HG03175 (cell line): Measurements from ENCODE around the gene APOL4.
"Not testable (repeated sequence)": the region's sequence is repeated elsewhere in the genome, so short reads cannot be mapped to it uniquely, and the experiment has no call there.

Experiments
- ATAC-seq: cut with Tn5 transposase; IDR thresholded peaks from one replicate; pipeline ENCODE4 v1.9.1; 2021; ENCODE audit warnings: mild to moderate bottlenecking, moderate library complexity; ENCODE audit not compliant: unreplicated experiment

The APOL4 gene

DNA sequence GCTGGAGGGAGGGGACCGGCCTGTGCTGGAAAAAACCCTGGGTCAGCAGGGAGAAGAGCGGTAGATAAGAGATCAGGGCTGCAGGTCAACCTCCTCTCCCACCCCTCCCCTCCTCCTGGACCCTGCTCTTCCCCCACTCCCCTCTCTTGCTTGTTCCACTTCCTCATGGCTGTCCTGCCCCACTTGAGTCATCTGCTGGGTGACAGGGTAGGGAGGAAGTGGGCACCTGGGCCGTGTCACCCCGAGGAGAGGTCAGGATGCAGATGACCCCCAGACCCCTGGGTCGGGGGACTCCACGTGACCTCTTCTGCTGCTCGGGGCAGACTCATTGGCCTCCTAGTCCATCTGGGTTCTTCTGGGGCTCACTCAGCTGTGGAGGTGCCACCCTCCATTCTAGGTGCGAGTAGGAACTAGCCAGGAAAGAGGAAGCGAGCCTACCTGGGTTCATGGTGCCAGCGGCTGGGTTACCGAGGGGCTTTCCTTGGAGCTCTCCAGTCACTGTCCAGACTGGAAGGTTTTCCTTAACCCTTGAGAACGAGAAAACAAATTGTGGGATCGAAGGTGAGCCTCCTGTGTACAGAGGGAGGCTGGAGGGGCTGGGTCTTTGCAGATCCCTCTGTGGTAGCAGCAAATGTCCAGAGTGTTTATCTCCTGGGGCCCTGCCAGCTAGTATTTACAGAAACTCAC, 31.2 kb upstream of the APOL4 start:
- no peak for ATAC-seq

GRCh38 chr22:36231051-36231450, 29.4 kb upstream of the APOL4 start:
- not testable (repeated sequence) for ATAC-seq

DNA sequence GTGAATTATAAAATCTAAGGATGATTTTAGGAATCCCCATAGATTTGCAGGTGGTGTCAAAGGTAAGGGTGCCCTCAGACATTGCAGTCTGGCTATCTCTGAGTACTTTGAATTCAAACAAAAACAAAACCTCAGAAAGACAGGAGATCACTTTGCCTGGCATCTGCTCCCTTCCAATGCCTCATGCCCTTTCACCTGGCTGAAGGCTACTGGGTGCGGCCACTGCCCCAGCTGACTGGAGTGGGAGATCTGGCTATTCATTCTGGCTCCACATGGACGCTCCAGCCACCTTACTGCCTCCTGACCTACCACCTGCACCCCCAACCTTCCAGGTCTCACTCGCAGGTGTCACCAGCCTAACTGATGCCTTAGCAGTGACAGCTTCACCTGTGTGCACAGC, 28.0 kb upstream of the APOL4 start:
- ATAC-seq: not testable (repeated sequence)

DNA sequence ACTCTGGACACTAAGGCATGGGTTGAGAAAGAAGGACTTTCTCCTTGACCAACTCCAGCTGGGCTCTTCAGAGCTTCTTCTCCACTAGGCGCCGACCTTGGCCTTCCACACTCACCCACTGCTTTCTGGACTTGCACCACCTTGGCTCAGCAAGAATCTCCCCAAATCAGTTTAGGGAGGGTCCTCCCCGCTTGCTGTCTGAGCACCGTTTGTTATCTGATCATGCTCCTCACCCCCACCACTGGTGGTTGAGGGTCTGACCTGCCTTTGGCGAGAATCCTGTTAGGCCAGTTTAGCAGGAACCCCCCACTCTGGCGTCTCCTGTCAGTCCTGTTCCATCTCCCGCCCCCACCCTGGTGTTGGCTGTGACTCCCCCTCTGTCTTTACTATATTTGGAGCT, 27.3 kb upstream of the APOL4 start:
- ATAC-seq: no peak

- ATAC-seq: not testable (repeated sequence)
These were observed 26.8 kb upstream of the APOL4 start for GRCh38 chr22:36228369-36228768.

GRCh38 chr22:36227806-36228205, 26.2 kb upstream of the APOL4 start:
- no peak for ATAC-seq

GRCh38 chr22:36227396-36227795, 25.8 kb upstream of the APOL4 start:
- no peak for ATAC-seq

DNA sequence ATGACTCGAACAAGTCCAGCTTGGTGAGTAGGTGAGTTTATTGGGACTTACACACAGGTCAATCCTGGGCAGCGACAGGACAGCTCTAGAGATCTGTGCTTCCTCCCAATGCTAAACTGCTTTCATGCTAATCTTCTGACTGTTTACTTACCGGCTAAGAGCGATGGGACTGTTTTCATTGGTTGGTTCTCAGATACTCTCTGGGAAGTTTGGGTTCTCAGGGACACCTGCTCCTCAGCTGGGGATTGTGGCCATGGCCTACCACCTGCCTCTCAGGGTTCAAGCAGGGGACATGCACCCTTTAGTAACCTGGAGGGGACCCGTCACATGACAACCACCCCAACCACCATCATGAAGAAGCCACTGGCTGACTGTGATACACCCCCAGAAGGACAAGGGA, 24.6 kb upstream of the APOL4 start:
- ATAC-seq: no peak

- ATAC-seq: no peak
These were observed 23.8 kb upstream of the APOL4 start for GRCh38 chr22:36225333-36225922.

DNA sequence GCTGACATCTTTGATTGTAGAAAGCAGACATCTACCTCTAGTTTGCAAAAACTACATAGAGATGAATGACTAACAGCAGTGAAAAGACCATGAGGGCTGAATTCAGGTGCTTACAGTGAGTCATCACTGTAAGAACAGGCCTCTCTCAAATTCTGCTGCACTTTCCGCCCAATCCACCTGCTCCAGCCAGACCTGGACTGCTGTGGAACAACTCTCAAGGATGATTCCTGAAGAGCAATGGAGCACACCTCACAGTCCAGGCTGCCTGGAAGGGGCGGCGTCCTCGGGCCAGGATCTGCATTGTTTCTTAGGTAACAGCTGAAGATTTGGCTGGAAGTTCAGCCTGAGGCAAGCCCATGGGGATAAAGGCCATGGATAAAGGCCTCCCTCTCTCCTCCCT, 22.6 kb upstream of the APOL4 start:
- ATAC-seq: no peak

DNA sequence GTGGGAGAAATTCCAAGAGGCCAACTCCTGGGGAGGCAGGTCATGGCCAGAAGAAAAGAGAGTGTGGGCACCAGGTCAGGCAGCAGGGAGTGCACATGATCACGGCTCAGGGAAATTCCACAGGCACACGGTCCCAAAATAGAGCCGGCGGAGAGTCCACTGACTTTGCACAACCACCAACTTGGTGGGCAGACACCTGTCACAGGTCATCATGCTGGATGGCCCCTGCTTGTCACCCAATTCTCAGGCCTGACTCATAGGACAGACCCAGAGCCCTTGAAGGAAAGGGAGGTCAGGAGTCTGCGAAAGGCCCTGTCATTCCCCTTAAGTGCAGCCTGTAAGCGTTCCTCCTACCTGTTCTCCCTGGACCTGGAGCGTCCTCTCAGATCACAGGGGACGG, 21.9 kb upstream of the APOL4 start:
- no peak for ATAC-seq

DNA sequence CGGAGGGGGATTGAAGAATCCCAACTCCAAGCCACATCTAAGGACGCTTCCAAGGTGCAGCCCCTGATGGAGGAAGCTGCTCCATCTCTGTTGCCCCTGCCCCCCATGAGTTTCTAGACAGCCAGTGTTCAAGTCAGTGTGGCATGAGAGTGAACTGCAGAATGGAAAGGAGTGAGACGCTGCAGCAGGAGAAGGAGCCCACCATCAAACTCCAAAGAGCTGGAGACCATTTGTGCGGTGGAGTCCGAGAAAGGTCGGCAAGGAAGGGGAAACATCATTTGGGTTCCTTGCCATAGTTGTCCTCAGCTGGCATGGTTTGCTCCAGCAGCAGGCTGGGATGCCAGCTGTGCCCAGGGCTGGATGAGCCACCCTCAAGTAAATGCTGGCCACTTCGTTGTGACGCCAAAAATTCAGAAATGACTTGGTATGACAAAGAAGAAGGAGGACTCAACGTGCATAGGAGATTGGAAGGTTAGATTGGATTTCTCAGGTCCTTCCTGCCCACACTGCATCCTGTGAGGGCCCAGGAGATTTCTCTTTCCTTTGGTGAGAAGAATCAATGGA, 21.4 kb upstream of the APOL4 start:
- ATAC-seq: no peak

GRCh38 chr22:36221799-36222751, 20.5 kb upstream of the APOL4 start:
- no peak for ATAC-seq

GRCh38 chr22:36220451-36220921, 18.9 kb upstream of the APOL4 start:
- no peak for ATAC-seq

DNA sequence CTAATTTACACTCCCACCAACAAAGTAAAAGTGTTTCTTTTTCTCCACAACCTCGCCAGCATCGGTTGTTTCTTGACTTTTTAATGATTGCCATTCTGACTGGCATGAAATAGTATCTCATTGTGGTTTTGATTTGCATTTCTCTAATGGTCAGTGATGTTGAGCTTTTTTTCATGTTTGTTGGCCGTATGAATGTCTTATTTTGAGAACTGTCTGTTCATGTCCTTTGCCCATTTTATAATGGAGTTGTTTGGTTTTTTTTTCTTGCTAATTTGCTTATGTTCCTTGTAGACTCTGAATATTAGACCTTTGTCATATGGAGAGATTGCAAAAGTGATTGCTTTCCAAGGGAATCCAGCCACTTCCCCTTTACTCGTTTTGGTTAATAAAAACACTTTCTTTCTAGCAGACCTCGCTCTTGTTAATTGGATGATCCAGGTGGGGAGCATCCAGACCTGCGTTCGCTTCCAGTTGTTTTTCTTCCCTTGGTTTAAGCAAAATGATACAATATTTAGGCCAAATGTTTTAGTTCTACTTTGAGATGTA, 17.1 kb upstream of the APOL4 start:
- no peak for ATAC-seq

- no peak for ATAC-seq
These were observed 14.4 kb upstream of the APOL4 start for GRCh38 chr22:36215981-36216380.

DNA sequence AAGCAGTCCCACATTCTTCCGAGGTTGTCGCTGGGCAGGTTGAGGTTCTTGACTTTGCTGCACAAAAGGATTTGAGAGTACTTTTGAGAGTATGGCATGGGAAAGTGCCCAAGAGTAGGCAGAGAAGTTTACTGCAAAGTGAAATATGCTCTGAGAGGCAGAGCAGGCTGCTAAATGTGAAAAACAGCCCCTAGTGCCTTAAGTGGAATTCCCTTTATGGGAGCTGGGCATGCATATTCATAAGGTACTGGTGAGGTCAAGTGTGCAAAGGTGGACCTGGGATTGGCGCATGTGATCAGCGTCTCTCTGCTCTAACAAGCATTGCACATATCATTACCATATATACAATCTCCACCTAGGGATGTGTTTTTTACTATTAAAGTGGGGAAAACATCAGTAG, 12.0 kb upstream of the APOL4 start:
- ATAC-seq: no peak

DNA sequence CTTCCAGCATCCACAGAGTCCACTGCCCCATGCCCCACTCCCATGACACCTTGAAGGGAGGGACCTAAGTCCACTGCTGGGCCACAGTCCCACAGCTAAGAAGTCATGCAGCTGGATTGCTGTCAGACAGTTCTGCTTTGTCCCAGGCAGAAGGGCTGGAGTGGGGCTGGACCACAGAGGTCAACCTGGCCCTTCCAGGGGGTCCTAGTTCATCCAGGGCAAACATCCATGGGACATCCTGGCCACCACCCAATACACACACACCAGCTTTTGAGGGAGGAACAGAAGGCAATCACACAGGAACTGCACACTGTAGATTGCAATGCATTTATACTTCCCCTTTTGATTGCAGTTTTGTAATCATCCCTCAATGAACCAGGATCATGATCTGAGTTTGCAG, 11.3 kb upstream of the APOL4 start:
- no peak for ATAC-seq

DNA sequence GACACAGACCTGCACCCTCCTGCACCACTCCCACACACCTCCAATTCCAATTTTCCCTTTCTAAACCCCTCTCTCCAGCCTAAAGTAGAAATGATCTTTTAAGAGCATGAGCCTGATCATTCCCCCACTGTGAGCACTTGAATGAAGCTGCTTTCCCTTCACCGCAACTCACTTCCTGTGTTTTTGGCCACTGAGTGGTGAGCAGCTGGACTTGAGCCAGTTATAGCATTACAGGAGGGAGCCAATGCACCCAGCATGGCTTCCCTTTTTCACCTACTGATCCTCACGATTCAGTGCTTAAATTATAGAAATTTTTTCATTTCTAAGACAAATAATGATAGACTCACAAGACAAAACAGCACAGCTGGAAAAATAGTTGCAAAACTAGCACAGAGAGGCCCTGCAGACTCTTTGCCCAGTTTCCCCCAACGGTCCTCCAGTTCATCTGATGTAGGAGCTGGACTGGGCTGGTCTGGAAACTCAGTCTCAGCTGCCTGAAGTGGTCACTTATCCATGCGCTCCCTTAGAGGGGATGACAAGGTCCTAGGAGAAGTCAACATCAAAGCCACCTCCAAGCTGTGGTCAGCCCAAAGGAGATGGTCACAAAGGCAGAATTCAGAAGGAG, 9.7 kb upstream of the APOL4 start:
- ATAC-seq: no peak

DNA sequence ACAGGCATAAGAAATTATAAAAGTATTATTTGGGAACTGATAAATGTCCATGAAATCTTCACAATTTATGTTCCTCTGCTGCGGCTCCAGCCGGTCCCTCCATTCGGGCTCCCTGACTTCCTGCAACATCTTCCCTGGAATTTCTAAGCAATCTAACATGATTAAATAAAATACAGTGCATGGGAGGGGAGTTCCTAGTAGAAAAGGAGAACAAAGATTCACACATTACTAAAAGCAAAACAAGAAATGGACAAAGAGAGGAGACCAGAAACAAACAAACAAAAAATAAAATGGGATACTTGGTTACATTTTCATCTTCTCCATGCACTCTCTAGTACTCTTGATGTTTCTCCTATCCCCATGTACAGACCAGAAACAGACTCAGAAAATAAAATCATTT, 8.6 kb upstream of the APOL4 start:
- ATAC-seq: no peak

GRCh38 chr22:36209488-36209908, 7.9 kb upstream of the APOL4 start:
- ATAC-seq: not testable (repeated sequence)
